Upper lobe of left lung (tissue), 4 donors: Measurements from ENCODE around the gene PHF23.

Experiments used
- CTCF ChIP-seq, 6 experiments: fragments of 450-650 bp in 4 of 6; fragments of 200-600 bp in 2 of 6; sonication (generic) in 2 of 6; IDR thresholded peaks; one replicate each; pipeline ENCODE4 v1.5.1; 2016 to 2019; ENCODE audit warnings: antibody characterized with exemption in 6 of 6
- EP300 ChIP-seq, 4 donors: sonication (generic); formaldehyde crosslinking; IDR thresholded peaks; one replicate each; pipeline ENCODE4 v1.5.1; 2017; ENCODE audit warnings: antibody characterized with exemption in 4 of 4, control low read depth in 2 of 4
- POLR2A ChIP-seq, 4 donors: fragments of 450-650 bp; IDR thresholded peaks; one replicate each; pipeline ENCODE4 v1.5.1; 2016 to 2017; ENCODE audit warnings: antibody characterized with exemption in 4 of 4, mild to moderate bottlenecking in 2 of 4

GRCh38 chr17:7222972-7223292 is 16.3 kb downstream of the PHF23 start:
- TF ChIP-seq EP300 (IDR thresholded peaks at IDR 0.05): no peak
- TF ChIP-seq CTCF (IDR thresholded peaks at IDR 0.05): no peak
- no peak for TF ChIP-seq POLR2A (IDR thresholded peaks at IDR 0.05)
